EH (cell line): Measurements from ENCODE around the gene MFSD12.
"Not testable (repeated sequence)": the region's sequence is repeated elsewhere in the genome, so short reads cannot be mapped to it uniquely, and the experiment has no call there.

ENCODE experiments used
- DNase-seq: peaks from one replicate; pipeline ENCODE4 v3.0.0-alpha.2; 2015; ENCODE audit warnings: low read depth

MFSD12 gene

GRCh38 chr19:3584036-3584802 is 26.8 kb upstream of the MFSD12 start:
- DNase-seq = not testable (repeated sequence)

- DNase-seq = not testable (repeated sequence)
These were observed 24.4 kb upstream of the MFSD12 start for GRCh38 chr19:3581792-3582191.

- peak; percentile 98 for DNase-seq
These were observed 23.0 kb upstream of the MFSD12 start for GRCh38 chr19:3580156-3580934.

- no peak for DNase-seq
These were observed 21.0 kb upstream of the MFSD12 start for GRCh38 chr19:3578390-3578789.

- no peak for DNase-seq
These were observed 20.4 kb upstream of the MFSD12 start for GRCh38 chr19:3577723-3578344.

GRCh38 chr19:3576696-3577443 is 19.5 kb upstream of the MFSD12 start:
- peak; percentile 58 for DNase-seq

- DNase-seq = no peak
These were observed 18.7 kb upstream of the MFSD12 start for GRCh38 chr19:3575949-3576673.

GRCh38 chr19:3575260-3575741 is 17.9 kb upstream of the MFSD12 start:
- peak; percentile 23 for DNase-seq

GRCh38 chr19:3573858-3574637 is 16.7 kb upstream of the MFSD12 start:
- DNase-seq = peak; percentile 97

- DNase-seq = no peak
These were observed 15.9 kb upstream of the MFSD12 start for GRCh38 chr19:3573162-3573857.

GRCh38 chr19:3572855-3573161 is 15.4 kb upstream of the MFSD12 start, which contains the start of gene HMG20B:
HMG20B (plus strand) TSS chr19:3572944; CDS start chr19:3573310, 366 bp downstream.
- no peak for DNase-seq

- DNase-seq = peak; percentile 100
These were observed 14.9 kb upstream of the MFSD12 start for GRCh38 chr19:3572132-3572854.

GRCh38 chr19:3570606-3571011 is 13.2 kb upstream of the MFSD12 start:
- DNase-seq = no peak

- not testable (repeated sequence) for DNase-seq
These were observed 12.7 kb upstream of the MFSD12 start for GRCh38 chr19:3570042-3570441.

- peak; percentile 75 for DNase-seq
These were observed 7.8 kb upstream of the MFSD12 start for GRCh38 chr19:3565139-3565538.

- DNase-seq = no peak
These were observed 6.5 kb upstream of the MFSD12 start for GRCh38 chr19:3563709-3564524.

- peak; percentile 59 for DNase-seq
These were observed 367 bp downstream of the MFSD12 start for GRCh38 chr19:3556978-3557460.

GRCh38 chr19:3556423-3556977 is 886 bp downstream of the MFSD12 start:
- DNase-seq = no peak
